Suprapubic skin (tissue), 4 donors: Measurements from ENCODE around the gene FGF2.

ENCODE experiments used
- EP300 ChIP-seq: sonication (generic); formaldehyde crosslinking; IDR thresholded peaks from one replicate; pipeline ENCODE4 v1.6.1; 2017; ENCODE audit warnings: antibody characterized with exemption
- POLR2A ChIP-seq, 2 donors: fragments of 450-650 bp; IDR thresholded peaks; one replicate each; pipeline ENCODE4 v1.6.1; 2017; ENCODE audit warnings: antibody characterized with exemption in 2 of 2, mild to moderate bottlenecking in 2 of 2, moderate library complexity in 2 of 2
- POLR2AphosphoS5 ChIP-seq, 3 donors: sonication (generic); formaldehyde crosslinking; IDR thresholded peaks; one replicate each; pipeline ENCODE4 v1.6.1; 2017; ENCODE audit warnings: antibody characterized with exemption in 3 of 3
- TF ChIP-seq, protein P1 (sequence below), 2 donors: fragments of 200-600 bp in 1 of 2; fragments of 450-650 bp in 1 of 2; sonication (generic) in 1 of 2; IDR thresholded peaks; one replicate each; pipeline ENCODE4 v1.5.1; 2016 to 2019; ENCODE audit warnings: antibody characterized with exemption in 2 of 2, mild to moderate bottlenecking in 1 of 2, moderate library complexity in 1 of 2

DNA sequence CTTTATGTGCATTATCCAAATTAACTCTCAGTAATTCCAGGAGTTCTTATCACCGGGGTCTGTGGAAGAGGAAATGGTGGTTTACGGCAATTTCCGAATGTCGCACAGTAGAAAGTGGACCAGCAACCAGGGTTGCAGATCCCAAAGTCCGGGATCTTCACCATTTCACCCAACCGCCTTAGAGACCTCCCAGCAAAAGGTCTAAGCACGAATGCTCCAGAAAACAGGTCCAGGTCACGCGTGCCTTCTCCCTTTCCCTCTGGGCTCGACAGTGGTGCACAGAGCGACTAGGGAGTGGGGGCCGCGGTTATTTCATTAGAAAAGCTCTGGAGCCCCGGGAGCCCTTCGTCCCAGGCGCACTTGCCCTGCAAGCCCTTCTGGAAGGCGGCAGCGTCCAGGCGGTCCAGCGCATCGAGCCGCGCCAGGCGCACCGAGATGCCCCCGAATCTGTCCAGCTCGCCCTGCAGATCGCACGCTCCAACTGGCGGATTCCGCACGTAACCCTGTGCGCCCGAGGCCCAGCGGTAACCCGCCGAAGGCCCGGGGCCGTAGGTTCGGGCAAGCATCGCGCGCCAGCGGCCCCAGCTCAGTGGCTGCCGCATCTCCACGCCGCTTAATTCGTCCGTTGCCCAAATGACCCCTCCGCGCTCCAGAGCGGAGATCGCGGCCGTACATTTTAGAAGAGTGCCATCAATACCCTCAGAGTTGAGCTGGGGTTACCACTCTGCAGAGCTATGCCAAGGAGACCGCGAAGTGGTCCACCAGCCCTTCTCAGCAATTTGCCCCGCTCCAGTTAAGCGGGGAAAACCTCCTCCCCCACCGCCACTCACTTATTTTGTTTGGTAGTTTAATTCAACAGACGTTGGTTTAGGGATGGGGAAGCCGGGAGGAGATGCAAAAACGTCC lies 95.6 kb downstream of the FGF2 start, which contains the start of gene NUDT6:
- TF ChIP-seq, protein P1, sequence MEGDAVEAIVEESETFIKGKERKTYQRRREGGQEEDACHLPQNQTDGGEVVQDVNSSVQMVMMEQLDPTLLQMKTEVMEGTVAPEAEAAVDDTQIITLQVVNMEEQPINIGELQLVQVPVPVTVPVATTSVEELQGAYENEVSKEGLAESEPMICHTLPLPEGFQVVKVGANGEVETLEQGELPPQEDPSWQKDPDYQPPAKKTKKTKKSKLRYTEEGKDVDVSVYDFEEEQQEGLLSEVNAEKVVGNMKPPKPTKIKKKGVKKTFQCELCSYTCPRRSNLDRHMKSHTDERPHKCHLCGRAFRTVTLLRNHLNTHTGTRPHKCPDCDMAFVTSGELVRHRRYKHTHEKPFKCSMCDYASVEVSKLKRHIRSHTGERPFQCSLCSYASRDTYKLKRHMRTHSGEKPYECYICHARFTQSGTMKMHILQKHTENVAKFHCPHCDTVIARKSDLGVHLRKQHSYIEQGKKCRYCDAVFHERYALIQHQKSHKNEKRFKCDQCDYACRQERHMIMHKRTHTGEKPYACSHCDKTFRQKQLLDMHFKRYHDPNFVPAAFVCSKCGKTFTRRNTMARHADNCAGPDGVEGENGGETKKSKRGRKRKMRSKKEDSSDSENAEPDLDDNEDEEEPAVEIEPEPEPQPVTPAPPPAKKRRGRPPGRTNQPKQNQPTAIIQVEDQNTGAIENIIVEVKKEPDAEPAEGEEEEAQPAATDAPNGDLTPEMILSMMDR (IDR thresholded peaks at IDR 0.05): no peak
- TF ChIP-seq POLR2A (IDR thresholded peaks at IDR 0.05): no peak
- no peak for TF ChIP-seq EP300
- TF ChIP-seq POLR2AphosphoS5 (IDR thresholded peaks at IDR 0.05): no peak
